T-helper 2 cell treated with Interferon-gamma antibody and Interleukin-4, amounts not matched to agents 5 μg/mL and 100 μg/mL, for 36 hours (primary cell): ENCODE results near the gene GPATCH2.

Experiments
- DNase-seq: peaks from one replicate; pipeline ENCODE4 v3.0.0; 2021; ENCODE audit warnings: low spot score
- H3K27ac Mint-ChIP-seq: one replicate; pipeline ENCODE4 v1.8.0; 2021; ENCODE audit warnings: mild to moderate bottlenecking, mixed read lengths
- H3K27me3 Mint-ChIP-seq: one replicate; pipeline ENCODE4 v1.8.0; 2021; ENCODE audit warnings: low read depth, mixed read lengths
- H3K36me3 Mint-ChIP-seq: one replicate; pipeline ENCODE4 v1.8.0; 2021; ENCODE audit warnings: low read depth, mixed read lengths
- H3K4me1 Mint-ChIP-seq: one replicate; pipeline ENCODE4 v1.8.0; 2021; ENCODE audit warnings: low read depth, mixed read lengths
- H3K4me3 Mint-ChIP-seq: one replicate; pipeline ENCODE4 v1.8.0; 2022; ENCODE audit warnings: mild to moderate bottlenecking, moderate library complexity, mixed read lengths
- H3K9me3 Mint-ChIP-seq: one replicate; pipeline ENCODE4 v1.8.0; 2021; ENCODE audit warnings: mixed read lengths

The GPATCH2 gene

GRCh38 chr1:217472915-217473314 lies 158.0 kb downstream of the GPATCH2 start:
- Mint-ChIP-seq H3K36me3 (no peaks in the 10 kb centered on the region), H3K4me3 (no peak overlapping the region), H3K4me1 (no peaks in the 10 kb centered on the region), H3K27ac (no peak overlapping the region), H3K27me3 (no peaks in the 10 kb centered on the region), H3K9me3 (no peaks in the 10 kb centered on the region)
- no peak for DNase-seq

- H3K27ac Mint-ChIP-seq = no peak overlapping the region
These were observed 159.5 kb downstream of the GPATCH2 start for GRCh38 chr1:217471403-217471802.

GRCh38 chr1:217469983-217470382 lies 160.9 kb downstream of the GPATCH2 start:
- H3K27ac Mint-ChIP-seq = no peak overlapping the region
- H3K4me3 Mint-ChIP-seq = no peak overlapping the region
- H3K36me3 Mint-ChIP-seq = peaks cover under 1% of the 10 kb centered on the region
- no peak for DNase-seq
- H3K9me3 Mint-ChIP-seq = peaks cover 9% of the 10 kb centered on the region
- no peaks in the 10 kb centered on the region for H3K4me1 Mint-ChIP-seq
- H3K27me3 Mint-ChIP-seq = no peaks in the 10 kb centered on the region

More at GRCh38 chr1:217471403-217471802, 159.5 kb downstream of the GPATCH2 start:
- no peaks in the 10 kb centered on the region for H3K36me3 Mint-ChIP-seq
- DNase-seq = no peak
- H3K4me3 Mint-ChIP-seq = no peak overlapping the region
- H3K27me3 Mint-ChIP-seq = no peaks in the 10 kb centered on the region
- H3K9me3 Mint-ChIP-seq = no peaks in the 10 kb centered on the region
- H3K4me1 Mint-ChIP-seq = no peaks in the 10 kb centered on the region

- H3K36me3 Mint-ChIP-seq = peaks cover 3% of the 10 kb centered on the region
- no peak for DNase-seq
- H3K9me3 Mint-ChIP-seq = peaks cover 16% of the 10 kb centered on the region
- no peak overlapping the region for H3K27ac Mint-ChIP-seq
- no peak overlapping the region for H3K4me3 Mint-ChIP-seq
- no peaks in the 10 kb centered on the region for H3K27me3 Mint-ChIP-seq
- no peaks in the 10 kb centered on the region for H3K4me1 Mint-ChIP-seq
These were observed 165.8 kb downstream of the GPATCH2 start for GRCh38 chr1:217465102-217465501.

GRCh38 chr1:217462666-217463065 lies 168.2 kb downstream of the GPATCH2 start:
- Mint-ChIP-seq H3K4me1 (no peaks in the 10 kb centered on the region), H3K27ac (no peak overlapping the region), H3K36me3 (peaks cover 3% of the 10 kb centered on the region), H3K4me3 (no peak overlapping the region), H3K9me3 (peaks cover 16% of the 10 kb centered on the region), H3K27me3 (no peaks in the 10 kb centered on the region)
- no peak for DNase-seq

GRCh38 chr1:217462159-217462558 lies 168.7 kb downstream of the GPATCH2 start:
- Mint-ChIP-seq H3K4me3 (no peak overlapping the region), H3K4me1 (no peaks in the 10 kb centered on the region), H3K9me3 (peaks cover 16% of the 10 kb centered on the region), H3K27ac (no peak overlapping the region), H3K27me3 (no peaks in the 10 kb centered on the region), H3K36me3 (peaks cover 3% of the 10 kb centered on the region)
- no peak for DNase-seq

- DNase-seq = no peak
- H3K27ac Mint-ChIP-seq = no peak overlapping the region
- H3K4me3 Mint-ChIP-seq = no peak overlapping the region
- H3K9me3 Mint-ChIP-seq = no peaks in the 10 kb centered on the region
- H3K36me3 Mint-ChIP-seq = no peaks in the 10 kb centered on the region
- H3K27me3 Mint-ChIP-seq = no peaks in the 10 kb centered on the region
- H3K4me1 Mint-ChIP-seq = no peaks in the 10 kb centered on the region
These were observed 173.9 kb downstream of the GPATCH2 start for GRCh38 chr1:217457016-217457415.

- Mint-ChIP-seq H3K27me3 (no peaks in the 10 kb centered on the region), H3K27ac (no peak overlapping the region), H3K9me3 (no peaks in the 10 kb centered on the region), H3K36me3 (no peaks in the 10 kb centered on the region), H3K4me1 (no peaks in the 10 kb centered on the region), H3K4me3 (no peak overlapping the region)
- DNase-seq = no peak
These were observed 174.6 kb downstream of the GPATCH2 start for GRCh38 chr1:217456261-217456660.

- Mint-ChIP-seq H3K27ac (no peak overlapping the region), H3K4me3 (no peak overlapping the region), H3K4me1 (no peaks in the 10 kb centered on the region)
These were observed 177.1 kb downstream of the GPATCH2 start for GRCh38 chr1:217453816-217454215.

GRCh38 chr1:217449370-217449769 lies 181.5 kb downstream of the GPATCH2 start:
- no peak for DNase-seq
- no peaks in the 10 kb centered on the region for H3K27me3 Mint-ChIP-seq
- no peaks in the 10 kb centered on the region for H3K4me1 Mint-ChIP-seq
- H3K27ac Mint-ChIP-seq = no peak overlapping the region
- H3K4me3 Mint-ChIP-seq = no peak overlapping the region
- no peaks in the 10 kb centered on the region for H3K36me3 Mint-ChIP-seq
- H3K9me3 Mint-ChIP-seq = no peaks in the 10 kb centered on the region

More at GRCh38 chr1:217453816-217454215, 177.1 kb downstream of the GPATCH2 start:
- no peak for DNase-seq
- H3K9me3 Mint-ChIP-seq = no peaks in the 10 kb centered on the region
- H3K36me3 Mint-ChIP-seq = no peaks in the 10 kb centered on the region
- H3K27me3 Mint-ChIP-seq = no peaks in the 10 kb centered on the region

GRCh38 chr1:217443845-217444244 lies 187.0 kb downstream of the GPATCH2 start:
- Mint-ChIP-seq H3K27ac (no peak overlapping the region), H3K9me3 (peaks cover 6% of the 10 kb centered on the region), H3K4me1 (no peaks in the 10 kb centered on the region), H3K4me3 (no peak overlapping the region), H3K36me3 (no peaks in the 10 kb centered on the region), H3K27me3 (no peaks in the 10 kb centered on the region)
- DNase-seq = no peak

GRCh38 chr1:217437376-217437775 lies 193.5 kb downstream of the GPATCH2 start:
- H3K27me3 Mint-ChIP-seq = no peaks in the 10 kb centered on the region
- H3K4me3 Mint-ChIP-seq = no peak overlapping the region
- no peaks in the 10 kb centered on the region for H3K4me1 Mint-ChIP-seq
- H3K27ac Mint-ChIP-seq = no peak overlapping the region
- H3K9me3 Mint-ChIP-seq = peaks cover 8% of the 10 kb centered on the region
- no peak for DNase-seq
- peaks cover 2% of the 10 kb centered on the region for H3K36me3 Mint-ChIP-seq

GRCh38 chr1:217435204-217435603 lies 195.7 kb downstream of the GPATCH2 start:
- Mint-ChIP-seq H3K4me3 (no peak overlapping the region), H3K27ac (no peak overlapping the region), H3K27me3 (no peaks in the 10 kb centered on the region), H3K4me1 (no peaks in the 10 kb centered on the region), H3K9me3 (peaks cover 8% of the 10 kb centered on the region), H3K36me3 (peaks cover 2% of the 10 kb centered on the region)
- DNase-seq = no peak

GRCh38 chr1:217433664-217434063 lies 197.2 kb downstream of the GPATCH2 start:
- no peaks in the 10 kb centered on the region for H3K4me1 Mint-ChIP-seq
- no peaks in the 10 kb centered on the region for H3K27me3 Mint-ChIP-seq
- no peak overlapping the region for H3K27ac Mint-ChIP-seq
- peaks cover 2% of the 10 kb centered on the region for H3K36me3 Mint-ChIP-seq
- DNase-seq = no peak
- H3K9me3 Mint-ChIP-seq = no peaks in the 10 kb centered on the region
- H3K4me3 Mint-ChIP-seq = no peak overlapping the region

- Mint-ChIP-seq H3K36me3 (no peaks in the 10 kb centered on the region), H3K9me3 (no peaks in the 10 kb centered on the region), H3K4me1 (no peaks in the 10 kb centered on the region), H3K27me3 (no peaks in the 10 kb centered on the region), H3K4me3 (no peak overlapping the region), H3K27ac (no peak overlapping the region)
- no peak for DNase-seq
These were observed 198.6 kb downstream of the GPATCH2 start for GRCh38 chr1:217432339-217432738.
